GM18870 (cell line): ENCODE measurements around the gene AZI2.
A peak's percentile ranks its signal among the peaks of the same experiment; 100 is the strongest.

Experiments
- ATAC-seq: cut with Tn5 transposase; IDR thresholded peaks from one replicate; pipeline ENCODE4 v1.9.1; 2021; ENCODE audit warnings: moderate library complexity; ENCODE audit not compliant: unreplicated experiment

The AZI2 gene

GRCh38 chr3:28301688-28302087, 46.9 kb downstream of the AZI2 start:
- no peak for ATAC-seq

- no peak for ATAC-seq
These were observed 48.2 kb downstream of the AZI2 start for GRCh38 chr3:28300345-28300962.

- no peak for ATAC-seq
These were observed 48.9 kb downstream of the AZI2 start for GRCh38 chr3:28299705-28300104.

DNA sequence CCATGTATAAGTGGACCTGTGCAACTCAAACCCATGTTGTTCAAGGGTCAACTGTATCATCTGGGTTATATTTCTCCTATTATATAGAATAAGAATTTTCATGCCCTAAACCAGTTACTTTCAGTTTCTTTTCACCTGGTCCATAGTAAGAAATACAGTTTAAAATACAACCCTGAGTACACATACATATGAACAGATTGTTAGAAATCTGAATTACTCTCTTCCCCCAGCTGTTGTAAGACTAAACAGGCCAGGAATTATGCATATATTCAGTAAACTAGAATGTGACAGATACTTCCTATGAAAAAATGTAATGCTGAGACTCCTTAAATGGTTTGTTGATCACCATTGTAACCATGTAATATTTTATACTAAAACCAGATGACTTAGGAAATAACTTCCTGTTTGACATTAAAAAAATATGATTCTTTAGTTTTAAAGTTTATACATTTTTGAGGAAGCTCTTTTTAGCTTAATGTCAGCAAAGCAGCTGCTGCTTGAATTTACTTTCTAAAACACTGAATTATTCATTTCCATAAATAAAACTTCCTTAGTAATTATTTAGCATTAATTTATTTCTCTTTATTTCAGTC, 52.6 kb downstream of the AZI2 start:
- ATAC-seq, result no peak

DNA sequence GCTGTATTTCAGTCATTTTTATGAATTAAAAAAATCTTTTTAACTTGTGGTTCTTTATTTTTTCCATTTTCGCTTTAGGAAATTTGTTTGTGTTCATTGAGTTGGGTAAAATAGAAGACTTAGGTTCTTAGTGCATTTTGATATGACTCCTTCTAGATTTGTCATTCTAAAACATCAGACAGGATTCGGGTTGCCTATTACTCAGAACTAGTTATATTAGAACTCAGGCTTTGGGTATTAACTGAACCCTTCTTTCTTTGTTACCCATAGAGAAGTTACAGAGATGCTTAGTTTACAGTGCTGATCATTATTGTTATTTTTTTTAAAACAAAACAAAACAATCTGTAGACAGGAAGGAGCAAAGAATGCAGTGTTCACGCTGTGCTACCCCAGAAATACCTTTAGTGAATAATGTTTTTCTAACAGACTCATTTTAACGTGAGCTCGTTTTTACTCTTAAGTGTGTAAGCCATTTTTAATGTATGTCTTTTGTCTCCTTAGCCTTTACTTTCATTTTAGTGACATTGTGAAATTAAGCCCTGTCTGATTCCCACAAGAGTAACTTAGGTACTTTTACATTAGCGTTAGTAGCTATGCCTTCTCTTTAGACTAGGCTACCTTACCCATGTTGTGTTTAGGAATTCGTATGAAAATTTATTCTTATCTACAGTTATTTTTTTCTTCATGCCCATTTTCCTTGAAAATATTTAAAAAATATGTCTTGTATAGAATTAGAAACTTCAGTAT, 53.8 kb downstream of the AZI2 start:
- ATAC-seq, result no peak

GRCh38 chr3:28292622-28293021, 56.0 kb downstream of the AZI2 start:
- no peak for ATAC-seq

DNA sequence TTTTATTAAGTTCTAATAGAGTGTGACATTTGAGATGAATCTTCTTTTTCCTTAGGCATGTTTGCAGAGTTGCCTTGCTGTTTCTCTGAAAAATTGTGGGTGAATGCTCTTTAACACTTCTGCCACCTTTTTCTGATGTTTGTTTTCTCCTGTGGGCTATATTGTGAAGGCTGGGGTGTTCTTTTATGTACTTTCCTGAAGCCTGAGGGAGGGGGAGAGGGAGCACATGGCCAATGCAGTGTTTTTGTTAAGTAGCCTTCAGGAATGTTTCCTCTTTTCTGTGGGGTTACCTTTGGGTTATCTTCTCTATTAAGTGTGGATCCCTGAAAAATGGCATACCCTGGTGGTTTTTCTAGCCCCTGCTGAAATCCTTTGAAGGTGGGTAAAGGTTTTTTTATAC, 57.0 kb downstream of the AZI2 start:
- ATAC-seq, result no peak

DNA sequence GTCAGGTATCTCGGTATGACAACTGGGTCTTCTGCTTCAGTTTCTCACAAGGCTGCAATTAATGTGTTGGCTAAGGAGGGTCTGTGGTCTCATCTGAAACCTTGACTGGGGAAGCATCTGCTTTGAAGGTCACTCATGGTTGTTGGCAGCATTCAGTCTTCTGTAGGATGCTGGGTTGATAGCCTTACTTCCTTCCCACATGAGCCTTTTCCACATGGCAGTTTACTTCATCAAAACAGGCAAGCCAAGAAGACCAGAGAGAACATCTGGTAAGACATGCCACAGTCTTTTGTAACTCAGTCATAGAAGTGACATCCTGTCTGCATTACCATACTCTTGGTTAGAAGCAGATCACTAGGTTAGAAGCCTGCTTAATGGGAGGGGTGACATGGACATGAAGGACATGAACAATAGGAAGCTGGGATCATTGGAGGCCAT, 57.7 kb downstream of the AZI2 start:
- no peak for ATAC-seq

GRCh38 chr3:28287046-28287445, 61.6 kb downstream of the AZI2 start:
- ATAC-seq, result no peak

- ATAC-seq, result peak; percentile 84
These were observed 62.0 kb downstream of the AZI2 start for GRCh38 chr3:28286595-28286994.

DNA sequence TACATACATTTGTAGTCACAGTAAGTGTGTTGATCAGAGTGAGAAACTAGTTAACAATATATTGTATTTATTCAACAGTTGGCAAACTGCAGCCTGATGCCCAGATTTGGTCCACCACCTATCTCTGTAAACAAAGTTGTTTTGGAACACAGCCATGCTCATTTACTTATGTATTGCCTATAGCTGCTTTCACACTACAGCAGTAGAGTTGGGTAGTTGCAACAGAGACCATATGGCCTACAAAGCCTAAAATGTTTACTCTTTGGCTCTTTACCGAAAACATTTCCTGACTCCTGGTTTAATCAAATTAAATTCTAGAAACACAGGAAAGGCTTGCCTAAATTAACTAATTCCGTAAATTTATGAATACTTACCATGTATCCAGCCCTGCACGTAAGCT, 67.8 kb downstream of the AZI2 start:
- no peak for ATAC-seq

- ATAC-seq, result no peak
These were observed 68.9 kb downstream of the AZI2 start for GRCh38 chr3:28279770-28280169.

GRCh38 chr3:28278918-28279317, 69.7 kb downstream of the AZI2 start:
- no peak for ATAC-seq

DNA sequence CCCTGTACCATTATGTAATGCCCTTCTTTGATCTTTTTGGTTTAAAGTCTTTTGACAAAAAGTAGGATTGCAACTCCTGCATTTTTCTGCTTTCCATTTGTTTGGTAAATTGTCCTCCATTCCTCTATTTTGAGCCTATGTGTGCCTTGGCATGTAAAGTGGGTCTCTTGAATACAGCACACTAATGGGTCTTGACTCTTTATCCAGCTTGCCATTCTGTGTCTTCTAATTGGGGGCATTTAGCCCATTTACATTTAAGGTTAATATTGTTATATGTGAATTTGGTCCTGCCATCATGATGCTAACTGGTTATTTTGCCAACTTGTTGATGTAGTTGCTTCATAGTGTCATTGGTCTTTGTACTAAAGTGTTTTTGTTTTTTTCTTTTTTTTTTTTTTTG, 74.8 kb downstream of the AZI2 start:
- ATAC-seq, result no peak
